Superior temporal gyrus (tissue), 1 donor: ENCODE results near the gene RABL6.

Source experiments
- DNase-seq: peaks from one replicate; pipeline ENCODE4 v3.0.0-alpha.2; 2016; ENCODE audit errors: extremely low spot score

Gene RABL6

DNA sequence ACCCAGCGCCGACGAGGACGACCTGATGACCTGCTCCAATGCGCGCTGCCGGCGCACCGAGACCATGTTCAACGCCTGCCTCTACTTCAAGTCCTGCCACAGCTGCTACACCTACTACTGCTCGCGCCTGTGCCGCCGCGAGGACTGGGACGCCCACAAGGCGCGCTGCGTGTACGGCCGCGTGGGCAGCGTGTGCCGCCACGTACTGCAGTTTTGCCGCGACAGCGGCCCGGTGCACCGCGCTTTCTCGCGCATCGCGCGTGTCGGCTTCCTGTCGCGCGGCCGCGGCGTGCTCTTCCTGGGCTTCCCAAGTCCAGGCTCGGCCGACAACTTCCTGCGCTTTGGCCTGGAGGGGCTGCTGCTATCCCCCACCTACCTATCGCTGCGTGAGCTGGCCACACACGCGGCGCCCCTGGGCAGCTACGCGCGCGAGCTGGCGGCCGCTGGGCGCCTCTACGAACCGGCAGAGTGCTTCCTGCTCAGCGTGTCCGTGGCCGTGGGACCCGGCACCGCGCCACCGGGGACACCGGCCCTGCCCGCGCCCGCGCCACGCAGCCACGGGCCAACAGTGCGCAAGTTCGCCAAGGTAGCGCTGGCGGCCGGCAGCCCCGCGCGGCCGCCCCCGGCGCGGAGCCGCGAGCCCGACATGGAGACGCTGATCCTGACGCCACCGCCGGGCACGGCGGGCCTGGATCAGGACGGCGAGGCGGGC, 38.8 kb downstream of the RABL6 start:
- DNase-seq, result no peak

DNA sequence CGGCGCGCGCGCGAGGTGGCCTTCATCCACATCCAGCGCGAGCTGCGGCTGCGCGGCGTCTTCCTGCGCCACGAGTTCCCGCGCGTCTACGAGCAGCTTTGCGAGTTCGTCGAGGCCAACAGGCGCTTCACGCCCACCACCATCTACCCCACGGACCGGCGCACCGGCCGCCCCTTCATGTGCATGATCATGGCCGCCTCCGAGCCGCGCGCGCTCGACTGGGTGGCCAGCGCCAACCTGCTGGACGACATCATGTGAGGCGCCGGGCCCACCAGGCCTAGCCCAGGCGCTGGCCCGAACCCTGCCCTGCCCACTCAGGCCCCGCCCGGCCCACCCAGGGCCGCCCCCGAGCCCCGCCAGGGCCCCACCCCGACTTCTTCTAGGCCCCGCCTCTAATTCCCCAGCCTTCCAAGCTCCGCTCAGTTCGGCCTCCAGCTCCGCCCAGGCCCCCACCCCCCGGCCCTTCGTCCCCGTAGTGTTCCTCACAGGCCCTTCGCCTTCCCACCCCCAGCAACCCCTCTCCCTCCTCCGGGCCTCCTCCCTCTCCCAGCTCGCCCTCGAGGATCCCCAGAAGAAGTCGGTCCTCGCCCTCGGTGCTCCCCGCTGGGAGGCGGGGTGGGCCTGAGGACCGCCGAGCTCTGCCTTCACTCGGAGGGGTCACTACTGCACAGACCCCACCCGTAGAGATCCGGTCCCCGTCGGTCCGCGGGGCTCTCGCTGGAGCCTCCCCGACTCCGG, 39.5 kb downstream of the RABL6 start:
- no peak for DNase-seq

DNA sequence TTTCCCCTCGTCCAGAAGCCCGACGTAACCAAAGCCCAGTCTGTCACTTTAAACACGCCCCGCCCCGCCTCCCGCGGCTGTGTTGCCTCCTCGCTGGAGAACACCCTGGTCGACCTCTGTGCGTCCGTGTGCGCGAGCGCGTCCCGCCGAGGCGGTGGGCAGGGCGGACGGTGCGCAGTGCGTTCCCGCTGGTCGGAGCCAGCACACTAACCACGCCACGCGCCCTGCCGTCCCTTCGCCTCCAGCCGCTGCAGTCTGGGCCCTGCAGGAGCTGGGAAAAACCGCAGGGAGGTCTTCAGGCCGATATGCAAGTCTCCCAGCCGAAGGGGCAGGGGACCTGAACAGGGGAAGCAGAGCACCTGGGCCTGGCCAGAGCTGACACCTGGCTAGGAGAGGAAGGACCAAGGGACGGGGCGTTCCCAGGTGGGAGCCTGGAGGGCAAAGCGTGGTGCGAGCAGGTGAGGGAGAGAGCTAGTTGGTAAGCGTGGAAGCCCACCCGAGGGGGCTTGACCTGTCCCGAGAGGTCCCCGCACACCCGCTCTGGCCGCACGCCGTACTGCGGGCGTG, 40.2 kb downstream of the RABL6 start:
- no peak for DNase-seq

DNA sequence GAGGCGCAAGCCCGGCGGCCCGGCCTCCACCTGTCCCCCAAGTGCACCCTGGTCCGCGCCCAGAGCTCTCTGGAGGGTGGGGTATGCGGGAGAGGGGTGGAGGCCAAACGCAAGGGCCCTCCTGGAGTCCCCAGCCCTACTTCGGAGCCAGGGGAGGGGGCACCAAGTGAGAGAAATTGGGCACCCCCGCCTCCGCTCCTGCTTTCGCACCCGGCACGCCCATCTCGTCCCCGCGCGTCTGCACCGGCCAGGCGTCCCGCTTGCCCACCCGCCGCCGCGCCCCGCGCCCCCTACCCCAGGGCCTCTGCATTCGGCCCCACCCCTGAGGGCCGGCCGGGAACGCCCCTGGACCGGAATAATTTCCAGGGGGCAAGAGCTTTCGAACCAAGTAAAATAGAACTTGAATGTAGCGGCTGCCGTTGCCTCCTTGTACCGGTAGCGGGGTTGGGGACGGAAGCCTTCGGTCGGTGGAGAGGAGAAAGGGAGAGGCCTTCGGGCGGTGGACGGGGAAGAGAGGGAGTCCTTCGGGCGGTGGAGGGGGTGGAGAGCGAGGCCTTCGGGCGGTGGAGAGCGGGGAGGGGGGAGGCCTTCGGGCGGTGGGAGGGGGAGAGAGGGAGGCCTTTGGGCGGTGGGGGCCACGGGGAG, 40.8 kb downstream of the RABL6 start:
- DNase-seq, result peak; percentile 21

DNA sequence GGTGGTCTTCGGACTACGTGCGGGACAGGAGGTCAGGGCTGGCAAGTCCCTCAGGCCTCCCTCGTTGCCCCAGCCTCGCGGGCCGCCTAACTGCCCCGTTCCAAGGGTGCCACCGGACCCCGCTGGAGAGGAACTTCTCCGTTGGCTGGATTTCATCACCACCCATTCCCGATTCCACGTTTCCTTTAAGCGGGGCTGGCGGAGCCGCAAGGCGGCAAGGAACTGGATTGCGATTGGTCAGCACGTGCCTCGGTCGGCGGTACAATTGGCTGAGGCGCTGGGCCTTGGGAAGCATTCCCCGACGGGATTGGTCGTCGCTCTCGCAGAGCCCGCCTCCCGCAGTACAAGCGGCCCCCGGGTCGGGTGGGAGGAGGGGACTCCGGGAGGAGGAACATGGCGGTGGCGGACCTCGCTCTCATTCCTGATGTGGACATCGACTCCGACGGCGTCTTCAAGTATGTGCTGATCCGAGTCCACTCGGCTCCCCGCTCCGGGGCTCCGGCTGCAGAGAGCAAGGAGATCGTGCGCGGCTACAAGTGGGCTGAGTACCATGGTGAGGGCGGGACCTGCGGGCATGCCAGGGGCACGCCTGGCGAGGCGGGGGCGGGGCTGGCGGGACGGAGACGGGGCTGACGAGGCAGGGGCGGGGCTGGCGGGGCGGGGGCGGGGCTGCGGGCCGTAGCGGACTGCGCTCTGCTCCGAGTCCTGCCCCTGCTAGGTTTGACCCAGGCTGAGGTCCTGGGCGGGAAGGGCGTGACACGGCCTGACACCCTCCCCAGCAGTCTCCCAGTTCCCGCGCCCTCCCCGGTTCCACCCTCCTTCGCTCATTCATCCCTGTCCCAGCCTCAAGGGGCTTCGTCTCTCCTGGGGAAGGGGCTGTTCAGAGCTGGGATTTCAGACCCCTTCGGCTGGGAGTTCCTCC, 41.6 kb downstream of the RABL6 start, which contains the start of gene PHPT1:
PHPT1 (plus strand) TSS at position 372 of the 922 bp plus-strand sequence; CDS start at position 394, 22 bp downstream.
- peak; percentile 99 for DNase-seq

DNA sequence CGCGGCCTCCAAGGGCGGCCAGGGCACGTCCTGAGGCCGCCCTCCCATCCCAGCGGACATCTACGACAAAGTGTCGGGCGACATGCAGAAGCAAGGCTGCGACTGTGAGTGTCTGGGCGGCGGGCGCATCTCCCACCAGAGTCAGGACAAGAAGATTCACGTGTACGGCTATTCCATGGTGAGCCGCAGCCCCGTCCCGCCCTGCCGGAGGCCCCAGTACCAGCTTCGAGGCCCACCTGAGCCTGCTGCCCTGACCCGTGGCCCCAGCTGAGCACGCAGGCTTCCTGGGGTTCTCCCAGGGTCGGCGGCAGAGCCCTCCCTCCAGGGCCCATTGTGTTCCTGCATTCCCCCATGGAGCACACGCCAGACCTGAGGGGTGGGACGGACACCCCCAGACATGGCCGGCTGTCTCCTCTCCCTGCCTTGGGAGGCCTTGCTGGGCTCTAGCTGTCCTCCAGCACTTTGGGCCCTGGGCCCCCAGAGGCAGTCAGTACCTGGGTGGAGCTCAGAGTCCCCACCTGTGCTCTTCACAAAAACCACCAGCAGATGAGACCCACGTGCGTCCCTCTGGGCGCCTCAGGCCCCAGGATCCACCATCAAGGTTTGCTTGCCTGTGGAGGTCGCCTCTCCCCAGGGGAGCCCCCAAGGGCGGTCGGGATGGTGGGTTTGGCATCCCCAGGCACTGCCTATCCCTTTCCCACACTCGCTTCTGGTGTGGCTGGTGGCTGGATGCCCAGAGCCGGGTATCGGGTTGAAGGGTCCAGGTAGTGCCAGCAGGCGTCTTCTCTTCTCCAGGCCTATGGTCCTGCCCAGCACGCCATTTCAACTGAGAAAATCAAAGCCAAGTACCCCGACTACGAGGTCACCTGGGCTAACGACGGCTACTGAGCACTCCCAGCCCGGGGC, 42.5 kb downstream of the RABL6 start:
- no peak for DNase-seq

DNA sequence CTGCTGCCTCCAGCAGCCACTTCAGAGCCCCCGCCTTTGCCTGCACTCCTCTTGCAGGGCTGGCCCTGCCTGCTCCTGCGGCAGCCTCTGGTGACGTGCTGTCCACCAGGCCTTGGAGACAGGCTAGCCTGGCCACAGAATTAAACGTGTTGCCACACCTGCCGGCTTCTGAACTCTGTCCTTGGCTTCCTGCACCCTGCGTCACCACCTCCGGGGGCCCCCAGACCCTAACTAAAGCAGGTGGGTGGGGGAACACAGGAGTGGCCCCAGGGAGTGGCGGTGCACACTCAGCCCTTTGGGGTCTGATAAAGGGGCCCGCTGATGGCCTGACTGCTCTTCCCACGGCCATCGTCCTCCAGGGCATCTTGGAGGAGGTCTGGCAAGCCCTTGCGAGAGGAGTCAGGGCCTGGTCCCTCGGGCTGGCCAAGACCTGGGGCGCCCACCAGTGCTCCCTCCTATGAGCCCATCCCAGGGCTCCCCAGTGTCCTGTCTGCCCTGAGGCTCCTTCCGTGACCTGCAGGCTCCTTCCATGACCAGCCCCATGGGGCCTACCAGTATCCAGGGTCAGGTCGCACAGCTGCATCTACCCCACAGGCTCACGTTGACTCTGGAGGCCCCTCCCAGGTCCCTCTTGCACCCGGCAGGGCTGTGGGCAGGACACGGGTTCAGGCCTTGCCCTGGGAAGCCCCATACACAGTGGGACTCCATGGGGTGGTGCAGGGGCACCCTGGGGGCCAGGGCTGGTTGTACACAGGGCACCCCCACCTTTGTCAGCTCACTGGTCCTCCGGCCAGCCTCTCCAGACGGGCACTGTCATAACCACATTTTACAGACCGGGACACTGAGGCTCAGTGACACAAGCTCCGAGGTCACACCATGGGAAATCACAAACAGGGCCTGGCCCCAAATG, 43.4 kb downstream of the RABL6 start:
- no peak for DNase-seq

DNA sequence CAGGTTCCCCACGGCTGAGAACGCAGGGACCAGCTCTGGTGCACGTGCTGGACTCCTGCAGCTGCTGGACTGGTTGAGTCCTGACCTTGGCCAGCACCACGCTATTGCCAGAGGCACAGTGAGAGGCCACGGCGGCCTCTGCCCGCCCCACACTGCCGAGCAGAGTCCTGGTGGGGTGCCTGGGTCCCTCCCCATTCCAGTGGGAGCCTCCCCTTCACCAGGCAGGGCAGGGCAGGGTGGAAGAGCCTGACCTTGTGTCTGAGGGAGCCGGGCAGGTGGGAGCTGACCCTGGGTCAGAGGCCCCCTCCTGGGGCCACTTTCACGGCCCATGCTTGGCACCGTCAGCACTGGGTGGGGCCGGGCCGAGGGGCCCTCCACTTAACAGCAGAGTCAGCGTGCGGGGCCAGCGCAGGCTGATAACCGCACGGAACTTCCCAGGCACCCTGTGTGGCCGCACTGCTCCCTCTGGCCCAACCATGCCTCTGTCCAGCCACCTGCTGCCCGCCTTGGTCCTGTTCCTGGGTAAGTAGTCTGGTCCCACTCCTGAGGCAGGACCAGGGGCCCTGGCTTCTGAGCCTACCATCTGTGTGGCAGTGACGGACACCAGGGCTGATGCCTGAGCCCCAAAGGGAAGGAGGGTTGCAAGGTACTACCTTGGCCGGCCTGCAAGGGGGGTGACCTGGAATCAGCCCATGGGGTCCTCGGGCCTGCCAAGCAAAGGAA, 44.4 kb downstream of the RABL6 start, which contains the start of gene MAMDC4:
MAMDC4 (plus strand) TSS at position 406 of the 723 bp plus-strand sequence; CDS start at position 477, 71 bp downstream.
- DNase-seq, result no peak

DNA sequence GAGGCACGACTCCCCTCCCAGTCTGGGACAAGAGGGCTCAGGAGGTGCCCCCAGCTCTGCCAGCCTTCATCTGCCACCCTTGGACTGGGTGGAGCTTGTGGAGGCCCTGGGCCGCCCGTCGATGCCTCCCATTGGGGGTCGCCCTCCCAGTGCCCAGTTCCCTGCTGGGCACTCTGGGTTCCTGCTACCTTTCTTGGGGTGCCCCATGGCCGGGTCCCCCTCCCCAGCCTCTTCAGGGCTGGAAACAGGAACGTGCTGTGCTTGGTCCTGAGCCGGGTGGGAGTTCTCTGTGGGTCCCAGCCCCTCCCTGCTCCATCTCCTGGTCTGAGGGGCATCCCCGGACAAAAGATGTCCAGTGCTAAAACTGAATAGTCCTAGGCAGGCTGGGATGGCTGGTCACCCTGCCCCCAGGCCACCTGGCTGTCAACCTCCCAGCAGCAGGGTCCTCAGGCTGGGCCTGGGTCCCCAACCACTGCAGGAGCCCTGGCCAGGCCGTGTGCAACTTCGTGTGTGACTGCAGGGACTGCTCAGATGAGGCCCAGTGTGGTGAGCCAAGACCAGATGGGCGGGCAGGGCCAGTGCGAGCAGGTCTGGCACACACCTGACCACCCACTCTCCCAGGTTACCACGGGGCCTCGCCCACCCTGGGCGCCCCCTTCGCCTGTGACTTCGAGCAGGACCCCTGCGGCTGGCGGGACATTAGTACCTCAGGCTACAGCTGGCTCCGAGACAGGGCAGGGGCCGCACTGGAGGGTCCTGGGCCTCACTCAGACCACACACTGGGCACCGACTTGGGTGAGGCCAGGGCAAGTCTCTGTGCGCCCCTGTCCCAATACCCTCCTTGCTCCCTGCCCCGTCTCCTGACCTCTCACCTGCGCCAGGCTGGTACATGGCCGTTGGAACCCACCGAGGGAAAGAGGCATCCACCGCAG, 45.2 kb downstream of the RABL6 start:
- DNase-seq, result no peak

DNA sequence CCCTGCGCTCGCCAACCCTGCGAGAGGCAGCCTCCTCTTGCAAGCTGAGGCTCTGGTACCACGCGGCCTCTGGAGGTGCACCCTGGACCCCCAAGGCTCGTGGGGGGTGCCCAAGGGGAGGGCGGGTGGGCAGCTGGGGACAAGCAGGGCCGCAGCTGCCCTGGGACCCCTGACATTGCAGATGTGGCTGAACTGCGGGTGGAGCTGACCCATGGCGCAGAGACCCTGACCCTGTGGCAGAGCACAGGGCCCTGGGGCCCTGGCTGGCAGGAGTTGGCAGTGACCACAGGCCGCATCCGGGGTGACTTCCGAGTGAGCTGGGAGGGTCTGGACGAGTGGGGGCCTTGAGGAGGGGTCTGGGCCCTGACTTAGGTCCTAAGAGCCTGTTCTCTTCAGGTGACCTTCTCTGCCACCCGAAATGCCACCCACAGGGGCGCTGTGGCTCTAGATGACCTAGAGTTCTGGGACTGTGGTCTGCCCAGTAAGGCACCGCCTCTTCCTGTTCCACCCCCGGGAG, 45.9 kb downstream of the RABL6 start:
- no peak for DNase-seq

DNA sequence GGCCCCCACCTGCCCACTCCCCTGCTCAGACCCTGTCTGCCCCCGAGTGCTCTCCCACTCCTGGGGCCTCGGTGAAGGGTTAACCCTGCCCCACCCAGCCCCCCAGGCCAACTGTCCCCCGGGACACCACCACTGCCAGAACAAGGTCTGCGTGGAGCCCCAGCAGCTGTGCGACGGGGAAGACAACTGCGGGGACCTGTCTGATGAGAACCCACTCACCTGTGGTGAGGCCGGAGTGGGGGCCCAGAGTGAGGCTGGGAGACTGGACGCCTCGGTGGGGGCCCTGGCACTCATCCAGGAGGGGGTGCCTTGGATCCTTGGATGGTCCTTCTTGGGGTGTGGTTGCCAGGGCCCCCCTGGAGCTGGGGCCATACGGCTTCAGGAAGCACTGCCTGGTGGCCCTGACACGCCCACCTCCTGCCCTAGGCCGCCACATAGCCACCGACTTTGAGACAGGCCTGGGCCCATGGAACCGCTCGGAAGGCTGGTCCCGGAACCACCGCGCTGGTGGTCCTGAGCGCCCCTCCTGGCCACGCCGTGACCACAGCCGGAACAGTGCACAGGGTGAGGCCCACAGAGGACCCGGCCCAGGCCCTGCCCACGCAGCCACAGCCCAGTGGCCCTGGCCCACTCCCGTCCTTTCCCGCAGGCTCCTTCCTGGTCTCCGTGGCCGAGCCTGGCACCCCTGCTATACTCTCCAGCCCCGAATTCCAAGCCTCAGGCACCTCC, 46.5 kb downstream of the RABL6 start:
- DNase-seq, result no peak

DNA sequence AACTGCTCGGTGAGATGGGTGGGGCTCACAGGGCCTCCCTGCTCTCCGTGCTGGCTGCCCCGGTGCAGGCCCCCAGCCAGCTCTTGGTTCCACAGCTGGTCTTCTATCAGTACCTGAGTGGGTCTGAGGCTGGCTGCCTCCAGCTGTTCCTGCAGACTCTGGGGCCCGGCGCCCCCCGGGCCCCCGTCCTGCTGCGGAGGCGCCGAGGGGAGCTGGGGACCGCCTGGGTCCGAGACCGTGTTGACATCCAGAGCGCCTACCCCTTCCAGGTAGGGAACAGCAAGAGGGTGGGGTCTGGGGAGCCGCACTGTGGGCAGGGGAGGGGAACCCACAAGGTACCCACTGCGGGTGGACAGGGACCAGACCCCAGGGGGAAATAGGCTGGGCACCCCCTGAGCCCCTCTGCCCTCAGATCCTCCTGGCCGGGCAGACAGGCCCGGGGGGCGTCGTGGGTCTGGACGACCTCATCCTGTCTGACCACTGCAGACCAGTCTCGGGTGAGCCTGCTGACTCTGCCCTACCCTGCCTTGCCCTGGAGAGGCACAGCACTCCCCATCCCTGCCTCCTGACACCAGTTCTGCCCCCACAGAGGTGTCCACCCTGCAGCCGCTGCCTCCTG, 47.2 kb downstream of the RABL6 start:
- DNase-seq, result no peak

DNA sequence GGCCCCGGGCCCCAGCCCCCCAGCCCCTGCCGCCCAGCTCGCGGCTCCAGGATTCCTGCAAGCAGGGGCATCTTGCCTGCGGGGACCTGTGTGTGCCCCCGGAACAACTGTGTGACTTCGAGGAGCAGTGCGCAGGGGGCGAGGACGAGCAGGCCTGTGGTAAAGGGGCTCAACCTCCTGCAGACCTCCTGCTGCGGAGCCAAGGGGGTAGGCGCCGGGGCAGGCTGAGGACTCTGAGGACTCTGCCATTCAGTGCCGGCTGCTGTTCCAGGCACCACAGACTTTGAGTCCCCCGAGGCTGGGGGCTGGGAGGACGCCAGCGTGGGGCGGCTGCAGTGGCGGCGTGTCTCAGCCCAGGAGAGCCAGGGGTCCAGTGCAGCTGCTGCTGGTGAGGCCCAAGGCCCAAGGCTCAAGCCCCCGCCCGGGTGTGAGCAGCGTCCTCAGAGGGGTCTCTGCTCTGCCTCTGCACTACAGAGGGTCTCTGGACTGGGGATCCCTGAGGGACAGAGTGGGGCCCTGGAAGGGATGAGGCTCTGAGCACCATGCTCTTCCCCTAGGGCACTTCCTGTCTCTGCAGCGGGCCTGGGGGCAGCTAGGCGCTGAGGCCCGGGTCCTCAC, 47.8 kb downstream of the RABL6 start:
- DNase-seq, result no peak

DNA sequence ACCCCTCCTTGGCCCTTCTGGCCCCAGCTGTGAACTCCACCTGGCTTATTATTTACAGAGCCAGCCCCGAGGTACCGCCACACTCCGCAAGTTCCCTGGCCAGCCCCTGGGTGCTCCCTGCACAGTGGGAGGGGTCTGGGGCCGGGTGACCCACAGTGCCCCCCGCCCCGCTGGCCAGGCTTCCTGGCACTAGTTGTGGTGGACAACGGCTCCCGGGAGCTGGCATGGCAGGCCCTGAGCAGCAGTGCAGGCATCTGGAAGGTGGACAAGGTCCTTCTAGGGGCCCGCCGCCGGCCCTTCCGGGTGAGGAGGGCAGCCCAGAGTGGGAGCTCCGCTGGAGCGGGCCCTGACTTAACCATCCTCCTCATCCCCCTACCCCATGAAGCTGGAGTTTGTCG, 48.3 kb downstream of the RABL6 start:
- DNase-seq, result no peak

DNA sequence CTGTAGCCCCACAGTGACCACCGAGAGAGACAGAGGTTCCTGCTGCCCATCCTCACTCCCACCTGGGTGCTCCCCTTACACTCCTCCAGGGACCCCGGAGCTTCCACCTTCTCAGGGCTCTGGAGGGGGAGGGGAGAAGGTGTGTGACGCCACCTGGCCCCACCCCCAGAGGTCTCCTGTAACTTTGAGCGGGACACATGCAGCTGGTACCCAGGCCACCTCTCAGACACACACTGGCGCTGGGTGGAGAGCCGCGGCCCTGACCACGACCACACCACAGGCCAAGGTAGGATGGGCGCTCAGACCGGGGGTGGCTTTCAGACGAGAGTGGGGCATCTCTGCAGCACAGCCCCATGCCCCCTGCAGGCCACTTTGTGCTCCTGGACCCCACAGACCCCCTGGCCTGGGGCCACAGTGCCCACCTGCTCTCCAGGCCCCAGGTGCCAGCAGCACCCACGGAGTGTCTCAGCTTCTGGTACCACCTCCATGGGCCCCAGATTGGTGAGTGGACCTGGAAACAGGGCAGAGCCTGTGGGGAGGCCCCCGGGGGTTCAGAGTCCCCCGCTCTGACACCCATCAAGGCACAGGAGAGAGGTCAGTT, 48.9 kb downstream of the RABL6 start:
- no peak for DNase-seq
